K562 (cell line): ENCODE measurements around the gene TGFB1I1. TPM values are rescaled to one million over a fixed set of nuclear protein-coding genes. Genes with fewer than 3 reads are reported as not detected.

ENCODE experiments used
- ATAC-seq: fragments of 200-7000 bp; cut with Tn5 transposase; 3 replicates; pipeline ENCODE4 v1.9.1; 2020; ENCODE audit warnings: moderate library complexity
- BruUV-seq: library from RNA; stranded (reverse); fragments of 400-500 nt; replicated peaks from 2 replicates; lab custom pipeline; 2021; lab: Mats Ljungman, UMichigan
- CTCF ChIA-PET: fragments of 300-600 bp; formaldehyde crosslinking; extraction: SDS; loops from one replicate; lab custom pipeline; 2021; ENCODE audit warnings: low intra/inter-chr PET ratio; lab: Yijun Ruan, JAX
- POLR2A ChIA-PET: fragments of 300-600, 350-650 bp; sonication (Branson Sonifier 250); formaldehyde crosslinking; extraction: SDS; loops from one replicate; lab custom pipeline; 2021; ENCODE audit warnings: antibody characterized with exemption, inconsistent platforms; lab: Yijun Ruan, JAX
- DNase-seq, 4 experiments: peaks; one replicate each; pipeline versions ENCODE4 v3.0.0 to v3.0.0-alpha.2; 2011 to 2018; ENCODE audit warnings: low spot score in 3 of 4, mixed read lengths in 3 of 4; ENCODE audit errors: extremely low read depth in 1 of 4
- FAIRE-seq: peaks from 2 replicates; lab custom pipeline; 2011; peaks lifted over from hg19 to GRCh38; lab: Jason Lieb, UNC
- H2AFZ ChIP-seq: 2 replicates; pipeline ENCODE4 v1.6.0; 2011; ENCODE audit warnings: low read depth, low read length, control low read depth, inconsistent platforms
- H3K27ac ChIP-seq: fragments of 200-600 bp; 3 replicates; pipeline ENCODE4 v1.8.0; 2011; ENCODE audit warnings: low read depth, mild to moderate bottlenecking, control low read depth, inconsistent platforms, low read length, moderate library complexity, mixed read lengths; ENCODE audit errors: extremely low read depth
- H3K27me3 ChIP-seq, 2 experiments: fragments of 300-600 bp in 1 of 2; 2 replicates in 1 of 2; 3 replicates in 1 of 2; pipeline versions ENCODE4 v1.6.0 to v1.8.0; 2011; ENCODE audit warnings: inconsistent platforms in 2 of 2, low read length in 2 of 2, mild to moderate bottlenecking in 1 of 2, mixed read lengths in 1 of 2, moderate library complexity in 1 of 2; ENCODE audit not compliant: control insufficient read depth in 2 of 2, insufficient read depth in 2 of 2
- H3K36me3 ChIP-seq: fragments of 300-600 bp; 3 replicates; pipeline ENCODE4 v1.8.0; 2011; ENCODE audit warnings: mild to moderate bottlenecking, low read length, inconsistent platforms; ENCODE audit not compliant: control insufficient read depth, insufficient read depth
- H3K4me1 ChIP-seq, 2 experiments: fragments of 200-600 bp in 1 of 2; replicated peaks in 1 of 2; 2 replicates in 1 of 2; 3 replicates in 1 of 2; pipeline versions ENCODE4 v1.5.1 to v1.8.0; 2011; ENCODE audit warnings: inconsistent platforms in 2 of 2, low read length in 2 of 2, mild to moderate bottlenecking in 1 of 2, mixed read lengths in 1 of 2, moderate library complexity in 1 of 2; ENCODE audit not compliant: control insufficient read depth in 2 of 2, insufficient read depth in 2 of 2
- H3K4me2 ChIP-seq: 2 replicates; pipeline ENCODE4 v1.6.1; 2011; ENCODE audit warnings: low read length, control low read depth, inconsistent platforms, mixed read lengths; ENCODE audit not compliant: insufficient read depth
- H3K4me3 ChIP-seq: fragments of 200-600 bp; sonication (generic), shearing (Covaris generic); 2 replicates; pipeline ENCODE4 v1.5.1; 2016; ENCODE audit warnings: control low read depth, inconsistent platforms
- H3K79me2 ChIP-seq: fragments of 200-600 bp; 3 replicates; pipeline ENCODE4 v1.8.0; 2011; ENCODE audit warnings: low read length, inconsistent platforms; ENCODE audit not compliant: control insufficient read depth, insufficient read depth
- H3K9ac ChIP-seq, 2 experiments: 2 replicates each; pipeline versions ENCODE4 v1.6.0 to v1.6.1; 2011; ENCODE audit warnings: low read depth in 2 of 2, low read length in 2 of 2, control low read depth in 1 of 2, inconsistent platforms in 1 of 2, mild to moderate bottlenecking in 1 of 2, mixed read lengths in 1 of 2; ENCODE audit not compliant: insufficient read depth in 1 of 2
- H3K9me1 ChIP-seq: one replicate; pipeline ENCODE4 v1.6.0; 2011; ENCODE audit warnings: inconsistent platforms, mild to moderate bottlenecking, low read length, moderate library complexity; ENCODE audit not compliant: control insufficient read depth, insufficient read depth
- H3K9me3 ChIP-seq: replicated peaks from 2 replicates; pipeline ENCODE4 v1.5.1; 2011; ENCODE audit warnings: low read depth, low read length, inconsistent platforms; ENCODE audit not compliant: control insufficient read depth, insufficient read depth
- H4K20me1 ChIP-seq: replicated peaks from 2 replicates; pipeline ENCODE4 v1.6.1; 2011; ENCODE audit warnings: low read length, inconsistent platforms, mixed read lengths; ENCODE audit not compliant: control insufficient read depth, insufficient read depth
- AFF1 ChIP-seq, 2 experiments: fragments of 450-650 bp; IDR thresholded peaks; 2 replicates each; pipeline ENCODE4 v1.6.1; 2018; ENCODE audit warnings: mild to moderate bottlenecking in 2 of 2, low read depth in 1 of 2; ENCODE audit not compliant: partially characterized antibody in 2 of 2
- ELF4 ChIP-seq: fragments of 450-650 bp; formaldehyde crosslinking; IDR thresholded peaks from 2 replicates; pipeline ENCODE4 v1.4.0; 2022; ENCODE audit warnings: missing genetic modification characterization
- HDAC6 ChIP-seq: IDR thresholded peaks from 2 replicates; pipeline ENCODE4 v1.6.1; 2012; ENCODE audit warnings: low read depth, mild to moderate bottlenecking, control low read depth, inconsistent platforms, low read length, moderate library complexity
- HMG20B ChIP-seq: fragments of 250-450 bp; sonication (Bioruptor Pico); IDR thresholded peaks from 2 replicates; pipeline ENCODE4 v1.5.0; 2021; ENCODE audit warnings: mild to moderate bottlenecking
- JUN ChIP-seq, 2 experiments: sonication (generic) in 1 of 2; formaldehyde crosslinking in 1 of 2; IDR thresholded peaks; 2 replicates each; pipeline versions ENCODE4 v1.6.1 to v1.8.0; 2012 to 2022; ENCODE audit warnings: borderline replicate concordance in 2 of 2, mild to moderate bottlenecking in 2 of 2, improper control_type of control experiment in 1 of 2, low read depth in 1 of 2, low read length in 1 of 2, missing genetic modification reagents in 1 of 2
- MAFF ChIP-seq: IDR thresholded peaks from 2 replicates; pipeline ENCODE4 v1.6.1; 2012; ENCODE audit warnings: low read length, improper control_type of control experiment
- OTX1 ChIP-seq: fragments of 450-650 bp; formaldehyde crosslinking; IDR thresholded peaks from 2 replicates; pipeline ENCODE4 v1.4.0; 2022; ENCODE audit warnings: mild to moderate bottlenecking
- PHF20 ChIP-seq: fragments of 450-650 bp; IDR thresholded peaks from 2 replicates; pipeline ENCODE4 v1.6.1; 2018; ENCODE audit not compliant: partially characterized antibody
- TBL1XR1 ChIP-seq, 2 experiments: IDR thresholded peaks; 2 replicates each; pipeline ENCODE4 v1.6.1; 2012; ENCODE audit warnings: improper control_type of control experiment in 2 of 2, low read length in 2 of 2, mild to moderate bottlenecking in 1 of 2
- XRCC4 ChIP-seq: IDR thresholded peaks from one replicate; pipeline ENCODE4 v1.6.1; 2011; ENCODE audit not compliant: insufficient read depth, insufficient read length; ENCODE audit errors: extremely low read depth
- XRCC5 ChIP-seq: fragments of 200-400 bp; formaldehyde crosslinking; IDR thresholded peaks from 2 replicates; pipeline ENCODE4 v1.6.1; 2017; ENCODE audit warnings: low read depth, mild to moderate bottlenecking, low read length
- ZBTB8A ChIP-seq: fragments of 450-650 bp; IDR thresholded peaks from 2 replicates; pipeline ENCODE4 v1.6.1; 2018; ENCODE audit warnings: mild to moderate bottlenecking, moderate library complexity; ENCODE audit not compliant: partially characterized antibody
- ZC3H4 ChIP-seq: sonication (generic); formaldehyde crosslinking; IDR thresholded peaks from 2 replicates; pipeline ENCODE4 v1.9.0; 2021; ENCODE audit warnings: missing genetic modification reagents, borderline replicate concordance
- ZNF224 ChIP-seq: sonication (generic); formaldehyde crosslinking; IDR thresholded peaks from 2 replicates; pipeline ENCODE4 v1.8.0; 2022; ENCODE audit warnings: mild to moderate bottlenecking, missing genetic modification reagents
- ZNF324 ChIP-seq: fragments of 250-450 bp; sonication (Bioruptor Pico); IDR thresholded peaks from 2 replicates; pipeline ENCODE4 v1.4.0; 2020; ENCODE audit warnings: mild to moderate bottlenecking
- ZNF699 ChIP-seq: fragments of 250-450 bp; sonication (Bioruptor Pico); IDR thresholded peaks from 2 replicates; pipeline ENCODE4 v1.8.0; 2021; ENCODE audit warnings: mild to moderate bottlenecking, moderate library complexity; ENCODE audit not compliant: insufficient replicate concordance
- WGBS: fragments of 100-300 bp; shearing (Covaris generic); methylation state at CpG from one replicate; pipeline ENCODE4 v1.1.6; 2016; ENCODE audit warnings: low coverage, mixed read lengths; ENCODE audit not compliant: insufficient coverage; ENCODE audit errors: missing lambda C conversion rate; 5-methylcytosine and 5-hydroxymethylcytosine counted together
- in situ Hi-C: fragments of 300-500 bp; cut with MboI; formaldehyde crosslinking; loops from 4 replicates; pipeline ENCODE4 v1.15.0; 2018; ENCODE audit warnings: inconsistent platforms, mixed read lengths
- intact Hi-C: fragments of 100-400 bp; cut with micrococcal nuclease; formaldehyde crosslinking; loops from 2 replicates; pipeline ENCODE4 v1.14.2; 2022
- polyA plus RNA-seq, 8 experiments: library from polyadenylated mRNA; depleted of rRNA in 4 of 8; stranded (reverse) in 5 of 8; unstranded in 3 of 8; fragments of >200 nt; fragmentation: Nextera tagmentation in 2 of 8; fragmentation: Illumina TruSeq in 1 of 8; extraction: Ambion mirVana in 2 of 8; extraction: Trizol in 1 of 8; gene quantifications; 2 replicates each; pipeline versions ENCODE4 v1.2.1 to v1.2.3, GENCODE V29; 2011 to 2014; ENCODE audit warnings: inconsistent platforms in 1 of 8, missing spikeins in 1 of 8
- total RNA-seq, 7 experiments: library from RNA; depleted of rRNA in 6 of 7; stranded (reverse); fragments of >200 nt in 6 of 7; fragmentation: Illumina TruSeq in 2 of 7; extraction: Trizol in 2 of 7; gene quantifications; 2 replicates each; pipeline versions ENCODE4 v1.2.1 to v1.2.3, GENCODE V29; 2011 to 2021; ENCODE audit warnings: low replicate concordance in 1 of 7
- TF ChIP-seq, protein P1 (sequence below): fragments of 450-650 bp; formaldehyde crosslinking; IDR thresholded peaks from 2 replicates; pipeline ENCODE4 v1.4.0; 2020; ENCODE audit warnings: mild to moderate bottlenecking, moderate library complexity

TGFB1I1 gene
- total and polyA plus RNA-seq, 9 of the 15 experiments (the other 6 are each of a cell fraction or from before 2014, with no cell fraction given): 0.04 to 0.91 (median 0.19) TPM

DNA sequence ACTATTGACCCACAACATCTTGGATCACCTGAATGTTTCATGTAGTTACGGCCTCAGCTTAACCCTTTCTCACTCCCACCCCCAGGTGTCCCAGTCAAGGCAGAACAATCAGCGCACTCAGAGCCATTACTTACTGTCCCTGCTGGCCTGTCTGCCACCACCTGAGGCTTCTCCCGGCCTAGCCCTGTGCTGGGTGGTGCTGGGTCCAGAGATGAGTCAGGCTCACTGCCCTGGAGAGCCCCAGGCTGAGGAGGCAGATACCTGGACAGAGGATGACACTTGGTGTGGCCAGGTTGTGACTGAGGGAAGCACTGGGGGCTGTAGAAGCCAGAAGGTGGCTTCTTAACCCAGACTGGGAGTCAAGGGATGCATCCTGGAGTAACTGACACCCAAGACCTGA lies 7.0 kb downstream of the TGFB1I1 start:
- Histone ChIP-seq H3K36me3 (no peaks in the 10 kb centered on the region), H3K79me2 (no peaks in the 10 kb centered on the region), H4K20me1 (no peaks in the 10 kb centered on the region), H3K27ac (no peak overlapping the region), H3K4me2 (no peak overlapping the region), H3K9ac (peak overlapping the region in 1 of 2 experiments; percentile 76; a peak in 1 of 4 replicates), H3K4me3 (no peak overlapping the region), H3K9me3 (no peaks in the 10 kb centered on the region), H3K4me1 (peaks cover 34 to 50% of the 10 kb centered on the region in 2 experiments), H3K9me1 (no peaks in the 10 kb centered on the region), H3K27me3 (no peaks in the 10 kb centered on the region), H2AFZ (no peak overlapping the region)
- TF ChIP-seq OTX1 (CRISPR knock-in tag): no peak
- no peak for TF ChIP-seq ZBTB8A
- no peak for TF ChIP-seq PHF20
- TF ChIP-seq JUN (IDR thresholded peaks at IDR 0.05; ENCODE audit: borderline replicate concordance, low read depth, low read length): no peak
- no peak for TF ChIP-seq JUN (CRISPR knock-in tag; IDR thresholded peaks at IDR 0.05; ENCODE audit: borderline replicate concordance)
- TF ChIP-seq ELF4 (CRISPR knock-in tag): no peak
- no peak for TF ChIP-seq ZNF324
- TF ChIP-seq TBL1XR1 (IDR thresholded peaks at IDR 0.05; ENCODE audit: low read length in 2 of 2): no peak
- no peak for TF ChIP-seq AFF1 (IDR thresholded peaks at IDR 0.05; ENCODE audit: low read depth in 1 of 2, partially characterized antibody in 2 of 2)
- TF ChIP-seq HMG20B (CRISPR knock-in tag): no peak
- no peak for TF ChIP-seq ZNF224
- TF ChIP-seq MAFF: no peak
- TF ChIP-seq XRCC4: no peak
- no peak for TF ChIP-seq ZC3H4 (CRISPR knock-in tag)
- TF ChIP-seq XRCC5: no peak
- TF ChIP-seq, protein P1, sequence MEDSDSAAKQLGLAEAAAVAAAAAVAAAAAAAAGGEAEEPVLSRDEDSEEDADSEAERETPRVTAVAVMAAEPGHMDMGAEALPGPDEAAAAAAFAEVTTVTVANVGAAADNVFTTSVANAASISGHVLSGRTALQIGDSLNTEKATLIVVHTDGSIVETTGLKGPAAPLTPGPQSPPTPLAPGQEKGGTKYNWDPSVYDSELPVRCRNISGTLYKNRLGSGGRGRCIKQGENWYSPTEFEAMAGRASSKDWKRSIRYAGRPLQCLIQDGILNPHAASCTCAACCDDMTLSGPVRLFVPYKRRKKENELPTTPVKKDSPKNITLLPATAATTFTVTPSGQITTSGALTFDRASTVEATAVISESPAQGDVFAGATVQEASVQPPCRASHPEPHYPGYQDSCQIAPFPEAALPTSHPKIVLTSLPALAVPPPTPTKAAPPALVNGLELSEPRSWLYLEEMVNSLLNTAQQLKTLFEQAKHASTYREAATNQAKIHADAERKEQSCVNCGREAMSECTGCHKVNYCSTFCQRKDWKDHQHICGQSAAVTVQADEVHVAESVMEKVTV: no peak
- no peak for TF ChIP-seq HDAC6
- no peak for TF ChIP-seq ZNF699 (CRISPR knock-in tag)
- ChIA-PET POLR2A (interaction anchor here (0.6 to 0.7 kb wide), 2 partner anchors 15 to 16 kb away, joined by 3 to 4 read pairs; no protein-coding TSS in a partner anchor), CTCF (no interaction called here)
- 76% methylated on average over 3 of the region's 3 CpGs for WGBS
- DNase-seq (no peak), FAIRE-seq (no peak), ATAC-seq (no peak)
- intact Hi-C loops: no loop called here
- BruUV-seq: no TSS peak
- in situ Hi-C loops: no loop called here
